Spleen (tissue), 7 donors: ENCODE measurements around the gene TACC3.

Source experiments
- POLR2A ChIP-seq, 3 donors: fragments of 450-650 bp; IDR thresholded peaks; one replicate each; pipeline ENCODE4 v1.5.1; 2017; ENCODE audit warnings: antibody characterized with exemption in 3 of 3, mild to moderate bottlenecking in 1 of 3
- TF ChIP-seq, protein P1 (sequence below), 11 experiments: fragments of 200-600 bp in 7 of 11; fragments of 450-650 bp in 4 of 11; sonication (generic) in 4 of 11; IDR thresholded peaks in 8 of 11; conservative IDR thresholded peaks in 3 of 11; 1 replicate in 7 of 11; 2 replicates in 4 of 11; pipeline versions ENCODE4 v1.4.0 to v1.8.0; 2016 to 2021; ENCODE audit warnings: antibody characterized with exemption in 11 of 11, inconsistent platforms in 4 of 11, mild to moderate bottlenecking in 1 of 11
- donor health status: DM: no; HTN: no; CAD: no; lungs with moderate emphysema.
- donor health status: DM: no; HTN: no; CAD: no.
- donor health status: DM: no; HTN: no; CAD: no.

DNA sequence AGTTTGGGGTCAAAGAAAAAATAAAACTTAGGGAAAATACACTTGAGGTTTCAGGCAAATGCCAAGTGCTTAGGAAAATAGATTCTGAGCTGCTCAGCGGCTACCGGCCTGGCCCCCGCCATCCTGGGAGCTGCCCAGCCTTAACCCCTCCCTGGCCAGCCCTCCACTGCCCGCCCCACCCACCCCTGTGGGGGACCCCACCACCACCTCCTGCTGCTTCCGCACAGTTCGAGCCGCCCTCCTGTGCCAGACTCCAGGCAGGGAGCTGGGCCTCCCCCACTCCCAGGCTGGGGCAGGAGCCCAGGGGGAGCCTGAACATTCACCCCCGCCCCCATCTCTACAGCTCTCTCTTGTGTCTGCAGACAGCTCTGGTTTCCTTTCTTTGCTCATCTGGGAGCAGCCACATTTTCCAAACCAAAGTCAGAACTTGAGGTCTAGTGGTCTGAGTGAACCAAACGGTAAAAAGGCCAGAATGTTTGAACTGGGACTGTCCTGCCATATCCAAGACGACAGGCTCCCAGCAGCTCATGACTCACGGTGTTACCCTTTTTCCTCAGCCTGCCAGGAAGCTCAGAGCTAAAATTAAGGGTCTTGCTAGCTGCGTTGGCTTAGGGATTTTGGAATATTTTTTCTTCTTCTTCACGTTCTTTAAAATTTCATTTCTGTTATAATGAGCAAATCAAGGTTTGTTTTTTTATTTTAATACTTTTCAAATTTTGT is 67.1 kb downstream of the TACC3 start:
- TF ChIP-seq POLR2A (IDR thresholded peaks at IDR 0.05) = no peak
- TF ChIP-seq, protein P1, sequence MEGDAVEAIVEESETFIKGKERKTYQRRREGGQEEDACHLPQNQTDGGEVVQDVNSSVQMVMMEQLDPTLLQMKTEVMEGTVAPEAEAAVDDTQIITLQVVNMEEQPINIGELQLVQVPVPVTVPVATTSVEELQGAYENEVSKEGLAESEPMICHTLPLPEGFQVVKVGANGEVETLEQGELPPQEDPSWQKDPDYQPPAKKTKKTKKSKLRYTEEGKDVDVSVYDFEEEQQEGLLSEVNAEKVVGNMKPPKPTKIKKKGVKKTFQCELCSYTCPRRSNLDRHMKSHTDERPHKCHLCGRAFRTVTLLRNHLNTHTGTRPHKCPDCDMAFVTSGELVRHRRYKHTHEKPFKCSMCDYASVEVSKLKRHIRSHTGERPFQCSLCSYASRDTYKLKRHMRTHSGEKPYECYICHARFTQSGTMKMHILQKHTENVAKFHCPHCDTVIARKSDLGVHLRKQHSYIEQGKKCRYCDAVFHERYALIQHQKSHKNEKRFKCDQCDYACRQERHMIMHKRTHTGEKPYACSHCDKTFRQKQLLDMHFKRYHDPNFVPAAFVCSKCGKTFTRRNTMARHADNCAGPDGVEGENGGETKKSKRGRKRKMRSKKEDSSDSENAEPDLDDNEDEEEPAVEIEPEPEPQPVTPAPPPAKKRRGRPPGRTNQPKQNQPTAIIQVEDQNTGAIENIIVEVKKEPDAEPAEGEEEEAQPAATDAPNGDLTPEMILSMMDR (IDR thresholded peaks at IDR 0.05 in 8 of 11, conservative IDR thresholded peaks at IDR 0.05 in 3 of 11) = no peak
